Stimulated activated CD4-positive, alpha-beta T cell treated with anti-CD3 and anti-CD28 coated beads, Interleukin-4, amount 100 ng/mL, for 4 hours (primary cell): ENCODE measurements around the gene DCBLD2.

Experiments used
- DNase-seq, 2 experiments: peaks; one replicate each; pipeline ENCODE4 v3.0.0-alpha.2; 2020

Gene DCBLD2

GRCh38 chr3:98901392-98902350 is at the start of gene DCBLD2:
Gene DCBLD2, minus strand, starts transcription at chr3:98901695. Its CDS starts 369 bp downstream, at chr3:98901326.
- peak; percentile 89 to 93 for DNase-seq

DNA sequence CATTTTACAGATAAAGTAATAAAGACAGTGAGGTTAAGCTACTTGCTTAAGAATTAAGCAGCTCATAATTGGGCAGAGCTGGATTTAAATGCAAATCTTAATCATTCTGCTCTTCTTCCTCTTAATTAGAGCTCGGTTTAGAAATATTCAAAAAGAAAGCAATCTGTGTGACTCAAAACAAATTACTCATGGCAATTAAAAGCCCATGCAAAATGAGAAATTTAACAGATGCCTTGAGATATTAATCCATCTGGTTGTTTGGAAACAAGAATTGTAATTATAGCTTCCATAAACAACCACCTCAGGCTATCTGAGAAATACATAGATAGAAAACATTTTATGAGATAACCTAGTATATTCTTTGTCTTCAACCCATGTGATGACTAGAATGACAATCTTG is 44.2 kb upstream of the DCBLD2 start:
- no peak for DNase-seq

DNA sequence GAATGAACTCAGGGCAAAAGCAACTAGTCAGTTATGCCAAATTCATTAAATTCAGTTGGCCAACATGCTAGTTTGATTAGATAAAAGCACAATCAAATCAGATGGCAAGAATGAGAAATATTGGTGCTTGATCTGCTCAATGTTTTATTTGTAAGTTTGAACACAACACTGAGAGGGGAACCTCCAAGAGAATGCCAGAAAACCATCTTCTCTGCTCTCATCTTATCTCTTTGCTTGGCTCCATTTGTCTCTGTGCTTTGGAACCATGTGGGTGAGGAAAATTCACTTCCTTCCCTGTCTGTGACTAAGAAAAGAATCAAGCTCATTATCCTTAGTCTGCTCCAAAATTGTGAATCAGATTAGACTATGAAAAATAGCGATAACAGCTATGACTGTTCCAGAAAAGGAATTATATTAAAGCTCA is 43.6 kb upstream of the DCBLD2 start:
- no peak for DNase-seq

- DNase-seq, result no peak
Observed at GRCh38 chr3:98930413-98930812, 28.9 kb upstream of the DCBLD2 start.

DNA sequence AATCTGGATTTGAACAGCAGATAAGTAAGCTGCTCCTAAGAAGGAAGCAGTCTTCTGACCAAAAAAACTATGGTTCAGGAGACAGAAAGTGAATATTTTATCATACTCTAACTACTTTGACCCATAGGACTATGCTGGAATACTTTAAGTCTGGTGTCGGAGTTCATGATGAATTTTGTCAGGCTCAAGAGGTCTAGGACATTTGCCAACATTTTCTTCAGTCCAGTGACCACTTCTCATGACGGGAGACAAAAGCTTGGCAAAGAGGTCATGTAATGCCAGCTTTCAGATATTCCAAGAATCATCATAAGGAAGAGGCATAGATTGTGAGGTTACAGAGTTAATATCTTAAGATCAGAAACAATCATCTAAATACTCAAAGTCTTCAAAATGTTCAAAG is 20.5 kb upstream of the DCBLD2 start:
- DNase-seq, result no peak

GRCh38 chr3:98920166-98920565 is 18.7 kb upstream of the DCBLD2 start:
- DNase-seq, result no peak

- DNase-seq, result no peak
Observed at GRCh38 chr3:98918586-98918985, 17.1 kb upstream of the DCBLD2 start.

DNA sequence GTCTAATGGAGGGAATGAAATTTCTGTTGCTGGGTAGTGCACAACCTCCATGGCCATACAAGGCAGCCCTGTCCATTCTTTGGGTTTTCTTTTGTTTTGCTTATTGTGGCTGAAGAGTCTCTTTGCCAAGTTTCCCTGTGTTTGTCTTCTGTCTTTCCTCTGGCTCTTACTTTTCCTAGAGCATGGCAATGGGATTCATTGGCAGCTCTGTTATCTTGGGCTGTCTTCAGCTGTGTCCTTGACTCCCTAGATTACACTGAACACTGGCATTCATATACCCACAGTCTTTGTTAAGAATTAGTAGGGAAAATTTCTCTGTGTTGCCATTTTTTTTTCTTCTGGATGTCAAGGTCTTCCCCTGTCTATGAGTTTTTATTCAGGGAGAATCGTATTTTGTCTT is 16.1 kb upstream of the DCBLD2 start:
- no peak for DNase-seq

GRCh38 chr3:98914210-98915080 is 12.9 kb upstream of the DCBLD2 start:
- DNase-seq, result no peak

GRCh38 chr3:98912448-98912847 is 11.0 kb upstream of the DCBLD2 start:
- no peak for DNase-seq

- no peak for DNase-seq
Observed at GRCh38 chr3:98906230-98906629, 4.7 kb upstream of the DCBLD2 start.

- no peak for DNase-seq
Observed at GRCh38 chr3:98903705-98904481, 2.4 kb upstream of the DCBLD2 start.

DNA sequence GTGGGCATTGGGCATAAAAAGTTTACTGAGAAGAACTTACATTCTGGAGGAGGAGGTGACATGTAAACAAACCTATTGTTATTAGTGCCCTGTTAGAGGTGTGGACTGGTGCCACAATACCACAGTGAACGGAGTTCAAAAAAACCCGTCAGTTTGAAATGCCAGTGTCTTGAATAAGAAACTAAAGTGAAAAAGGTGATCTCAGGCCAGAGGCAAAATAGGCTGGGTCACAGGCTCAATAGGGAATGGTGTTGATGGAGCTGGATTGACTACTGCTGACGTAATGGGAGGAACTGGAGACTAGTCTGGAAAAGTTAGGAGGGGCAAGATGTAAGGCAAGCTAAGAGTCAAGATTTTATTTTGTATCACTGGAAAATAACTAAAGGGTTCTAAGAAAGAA is 1.6 kb upstream of the DCBLD2 start:
- DNase-seq, result no peak

- no peak for DNase-seq
Observed at GRCh38 chr3:98902351-98902740, 851 bp upstream of the DCBLD2 start.

DNA sequence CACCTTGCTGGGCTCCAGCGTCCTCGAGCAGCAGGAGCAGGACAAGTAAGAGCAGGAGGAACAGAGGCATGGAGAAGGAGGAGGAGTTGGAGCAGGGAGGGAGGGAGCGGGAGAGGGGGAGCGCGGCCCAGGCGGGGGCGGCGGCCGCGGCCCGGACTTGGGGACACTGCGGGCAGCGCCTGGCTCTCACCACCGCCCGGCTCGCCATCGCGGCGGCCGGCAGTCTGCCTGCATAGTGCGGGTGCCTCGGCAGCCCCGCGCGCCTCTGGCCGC is 440 bp downstream of the DCBLD2 start:
- DNase-seq, result no peak

- DNase-seq, result no peak
Observed at GRCh38 chr3:98900265-98901118, 1.0 kb downstream of the DCBLD2 start.

DNA sequence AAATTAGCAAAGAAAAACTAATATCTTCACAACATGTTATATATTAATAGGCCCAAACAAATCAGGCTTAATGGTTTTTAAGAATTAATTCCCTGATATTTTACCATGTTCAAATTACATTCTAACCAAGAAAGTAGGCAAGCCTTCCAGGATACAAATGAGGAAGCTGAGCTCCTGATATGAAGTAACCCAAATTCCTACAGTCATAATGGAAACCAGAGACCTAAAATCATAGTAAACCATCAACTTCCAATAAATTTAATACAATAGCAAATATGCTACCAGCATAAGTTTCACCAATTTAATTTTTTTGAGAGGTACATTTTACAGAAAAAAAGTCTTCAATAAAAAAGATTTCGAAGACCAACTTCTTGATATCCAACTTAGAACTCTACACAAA is 3.8 kb downstream of the DCBLD2 start:
- DNase-seq, result no peak

DNA sequence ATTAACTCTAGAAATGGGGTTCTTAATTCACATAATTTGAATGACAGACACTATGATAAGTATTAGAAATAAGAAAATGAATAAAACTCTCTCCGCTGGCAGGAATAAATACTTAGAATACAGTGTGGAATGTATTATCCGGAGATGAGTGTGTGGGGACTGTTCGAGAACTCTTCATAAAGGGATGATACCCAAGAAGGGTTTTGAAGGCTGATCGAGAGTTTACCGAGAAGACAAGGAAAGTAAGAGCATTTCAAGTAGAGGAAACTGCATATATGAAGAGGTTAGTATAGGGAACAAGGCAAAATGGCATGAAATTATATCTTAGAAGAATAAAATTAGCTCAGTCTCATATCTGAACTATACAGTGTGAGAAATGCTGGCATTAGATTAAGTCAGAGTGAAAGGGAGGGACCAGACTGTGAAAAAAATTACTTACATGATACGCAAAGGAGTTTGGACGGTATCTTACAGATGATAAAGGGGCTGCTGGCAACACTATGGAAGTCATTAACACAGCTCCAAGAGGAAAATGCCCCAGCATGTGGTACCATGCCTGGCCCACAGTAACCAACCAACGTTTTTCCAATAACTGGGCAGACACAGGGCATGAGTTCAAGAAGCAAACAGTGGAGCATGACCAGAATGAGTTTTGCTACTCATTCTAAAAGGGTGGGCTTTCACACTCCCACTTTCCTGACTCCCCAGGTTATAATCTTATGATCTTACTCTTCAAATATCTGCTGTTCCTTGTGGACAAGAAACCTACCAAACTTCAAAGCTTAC is 6.5 kb downstream of the DCBLD2 start:
- no peak for DNase-seq

DNA sequence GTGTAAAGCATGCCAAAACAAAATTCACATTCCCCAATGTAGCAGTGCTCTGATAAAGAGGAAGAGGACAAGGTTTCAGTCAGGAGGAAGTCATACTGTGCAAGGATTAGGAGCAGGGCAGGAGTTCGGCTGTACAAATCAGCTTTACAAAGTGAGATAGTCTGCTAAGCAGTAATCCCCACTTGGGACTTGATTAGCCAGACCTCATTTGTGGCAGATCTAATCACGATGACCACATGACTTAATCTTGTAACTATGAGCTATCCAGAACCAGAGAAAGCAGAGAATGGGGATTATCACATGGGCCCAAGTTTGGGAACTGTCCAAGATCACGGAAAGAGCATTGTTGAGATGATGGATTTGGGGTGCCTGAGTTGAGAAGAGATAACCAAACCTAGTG is 7.8 kb downstream of the DCBLD2 start:
- no peak for DNase-seq

GRCh38 chr3:98892263-98892662 is 9.2 kb downstream of the DCBLD2 start:
- no peak for DNase-seq
